ENCODE measurements around the gene MBOAT7. TPM values are rescaled to one million over a fixed set of nuclear protein-coding genes. Genes with fewer than 3 reads are reported as not detected.

Gene MBOAT7
- total RNA-seq, 2 experiments from 2014 or later = 53.8 to 55.4 TPM

GRCh38 chr19:54147676-54148075, 41.7 kb downstream of the MBOAT7 start:
- intact Hi-C loops (cut with micrococcal nuclease) = no loop called here
- DNase-seq (no peak), ATAC-seq (no peak)
- no peaks in the 10 kb centered on the region for H3K27me3 Mint-ChIP-seq
- peaks cover 53% of the 10 kb centered on the region for H3K36me3 Mint-ChIP-seq (ENCODE audit: low read depth)
- TF ChIP-seq CTCF (IDR thresholded peaks at IDR 0.05) = no peak
- H3K9me3 Mint-ChIP-seq = no peaks in the 10 kb centered on the region
- CTCF ChIA-PET = no interaction called here
- no peak overlapping the region for H3K4me3 Mint-ChIP-seq
- no peak overlapping the region for H3K27ac Mint-ChIP-seq
- no peaks in the 10 kb centered on the region for H3K4me1 Mint-ChIP-seq (ENCODE audit: low read depth)
- POLR2A ChIA-PET = interaction anchor here (0.9 to 1.7 kb wide), 4 partner anchors 8 to 53 kb away, joined by 3 to 4 read pairs (median 3); partner anchors contain the start of genes CNOT3, PRPF31, RPS9 and TFPT

DNA sequence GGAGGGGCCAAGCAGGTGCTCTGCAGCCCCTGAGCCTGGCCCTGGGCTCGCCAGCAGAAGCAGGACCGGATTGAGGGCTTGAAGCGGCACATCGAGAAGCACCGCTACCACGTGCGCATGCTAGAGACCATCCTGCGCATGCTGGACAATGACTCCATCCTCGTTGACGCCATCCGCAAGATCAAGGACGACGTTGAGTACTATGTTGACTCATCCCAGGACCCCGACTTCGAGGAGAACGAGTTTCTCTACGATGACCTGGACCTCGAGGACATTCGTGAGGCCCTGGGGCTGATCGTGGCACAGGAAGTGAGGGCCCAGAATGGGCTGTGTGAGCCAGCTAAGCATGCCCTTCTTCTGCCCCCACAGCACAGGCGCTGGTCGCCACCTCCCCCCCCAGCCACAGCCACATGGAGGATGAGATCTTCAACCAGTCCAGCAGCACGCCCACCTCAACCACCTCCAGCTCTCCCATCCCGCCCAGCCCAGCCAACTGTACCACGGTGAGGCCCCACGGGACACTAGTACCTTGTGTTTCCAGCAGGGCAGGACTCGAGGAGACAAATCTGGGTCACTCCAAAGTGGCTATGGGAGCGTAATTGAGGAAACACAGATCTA, 43.7 kb downstream of the MBOAT7 start:
- Mint-ChIP-seq H3K36me3 (ENCODE audit: low read depth) (peaks cover 43% of the 10 kb centered on the region), H3K9me3 (no peaks in the 10 kb centered on the region), H3K4me1 (ENCODE audit: low read depth) (peaks cover 11% of the 10 kb centered on the region), H3K27me3 (no peaks in the 10 kb centered on the region), H3K4me3 (no peak overlapping the region), H3K27ac (no peak overlapping the region)
- ChIA-PET POLR2A (no interaction called here), CTCF (no interaction called here)
- DNase-seq (no peak), ATAC-seq (no peak)
- intact Hi-C loops (cut with micrococcal nuclease) = no loop called here
- no peak for TF ChIP-seq CTCF (IDR thresholded peaks at IDR 0.05)

GRCh38 chr19:54142166-54142780, 47.1 kb downstream of the MBOAT7 start:
- no peak overlapping the region for H3K4me3 Mint-ChIP-seq
- POLR2A ChIA-PET = interaction anchor here (1.2 to 2.3 kb wide), 2 partner anchors 10 to 11 kb away, joined by 3 to 10 read pairs; no protein-coding TSS in a partner anchor
- peaks cover 32% of the 10 kb centered on the region for H3K4me1 Mint-ChIP-seq (ENCODE audit: low read depth)
- intact Hi-C loops (cut with micrococcal nuclease) = no loop called here
- CTCF ChIA-PET = interaction anchor here (1.2 kb wide), 1 partner anchor 18 kb away, joined by 3 read pairs; the partner anchor contains the start of gene LENG1
- TF ChIP-seq CTCF (IDR thresholded peaks at IDR 0.05) = no peak
- H3K36me3 Mint-ChIP-seq (ENCODE audit: low read depth) = peaks cover 40% of the 10 kb centered on the region
- no peaks in the 10 kb centered on the region for H3K27me3 Mint-ChIP-seq
- DNase-seq (no peak), ATAC-seq (no peak)
- H3K27ac Mint-ChIP-seq = peak overlapping the region; percentile 4
- no peaks in the 10 kb centered on the region for H3K9me3 Mint-ChIP-seq

DNA sequence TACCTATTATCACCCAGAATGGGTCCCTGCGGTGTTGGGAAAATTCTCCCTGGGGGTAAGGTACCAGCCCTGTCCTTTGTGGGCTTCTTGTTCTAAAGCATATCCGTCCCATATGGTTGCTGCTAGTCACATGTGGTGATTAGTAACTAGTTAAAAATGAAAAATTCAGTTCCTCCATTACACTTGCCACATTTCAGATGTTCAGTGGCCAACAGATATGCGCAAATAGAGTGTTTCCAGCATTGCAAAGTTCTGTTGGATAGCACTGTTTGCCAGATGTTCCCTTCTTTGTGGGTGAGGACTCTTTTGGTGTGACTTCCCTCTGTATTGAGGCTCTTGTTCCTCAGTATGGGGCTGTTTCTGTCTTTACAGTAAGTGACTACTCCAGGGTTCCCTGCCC, 48.0 kb downstream of the MBOAT7 start:
- no peak for TF ChIP-seq CTCF (IDR thresholded peaks at IDR 0.05)
- intact Hi-C loops (cut with micrococcal nuclease) = no loop called here
- DNase-seq = no peak
- Mint-ChIP-seq H3K27me3 (no peaks in the 10 kb centered on the region), H3K4me3 (no peak overlapping the region), H3K4me1 (ENCODE audit: low read depth) (peaks cover 36% of the 10 kb centered on the region), H3K9me3 (no peaks in the 10 kb centered on the region), H3K27ac (no peak overlapping the region), H3K36me3 (ENCODE audit: low read depth) (peaks cover 33% of the 10 kb centered on the region)
- CTCF ChIA-PET = no interaction called here
- POLR2A ChIA-PET = interaction anchor here (1.2 to 5.5 kb wide), 2 partner anchors 11 to 26 kb away, joined by 3 to 29 read pairs; partner anchors contain the start of genes PRPF31 and TFPT
- ATAC-seq = no peak

Data from activated CD8-positive, alpha-beta T cell treated with anti-CD3 and anti-CD28 coated beads for 36 hours (primary cell).